ENCODE measurements around the gene PLEKHG4B.

- TF ChIP-seq EZH2 (IDR thresholded peaks at IDR 0.05) (no peak), RAD21 (IDR thresholded peaks at IDR 0.05; ENCODE audit: low read depth) (no peak), CTCF (IDR thresholded peaks at IDR 0.05 in 2 of 3, conservative IDR thresholded peaks at IDR 0.05 in 1 of 3; ENCODE audit: borderline replicate concordance in 1 of 3, insufficient read depth in 1 of 3, low read depth in 2 of 3, low read length in 2 of 3) (no peak), POLR2A (IDR thresholded peaks at IDR 0.05; ENCODE audit: borderline replicate concordance, extremely low read depth, insufficient read depth, insufficient read length) (no peak), ZFX (IDR thresholded peaks at IDR 0.05) (no peak), FOSL1 (IDR thresholded peaks at IDR 0.05; ENCODE audit: low read depth) (no peak), ATF3 (IDR thresholded peaks at IDR 0.05) (no peak), POLR2AphosphoS5 (IDR thresholded peaks at IDR 0.05; ENCODE audit: low read depth, low read length) (no peak), CBX3 (IDR thresholded peaks at IDR 0.05; ENCODE audit: low read depth) (no peak)
Measured at GRCh38 chr5:104778-105296, 12.9 kb downstream of the PLEKHG4B start.

All from HCT116 (cell line).